AG09309 (cell line): Measurements from ENCODE around the gene NSG1.

Source experiments
- DNase-seq: peaks from one replicate; pipeline ENCODE4 v3.0.0-alpha.2; 2010; ENCODE audit warnings: low read depth
- H3K4me3 ChIP-seq: 2 replicates; pipeline ENCODE4 v1.5.1; 2011; ENCODE audit warnings: mild to moderate bottlenecking, low read depth, low read length, moderate library complexity; ENCODE audit not compliant: control insufficient read depth
- TF ChIP-seq, protein P1 (sequence below): IDR thresholded peaks from 2 replicates; pipeline ENCODE4 v1.5.1; 2011; ENCODE audit warnings: mild to moderate bottlenecking, low read depth, low read length, inconsistent platforms; ENCODE audit not compliant: insufficient read depth, control insufficient read depth; ENCODE audit errors: missing control alignments

Gene NSG1

DNA sequence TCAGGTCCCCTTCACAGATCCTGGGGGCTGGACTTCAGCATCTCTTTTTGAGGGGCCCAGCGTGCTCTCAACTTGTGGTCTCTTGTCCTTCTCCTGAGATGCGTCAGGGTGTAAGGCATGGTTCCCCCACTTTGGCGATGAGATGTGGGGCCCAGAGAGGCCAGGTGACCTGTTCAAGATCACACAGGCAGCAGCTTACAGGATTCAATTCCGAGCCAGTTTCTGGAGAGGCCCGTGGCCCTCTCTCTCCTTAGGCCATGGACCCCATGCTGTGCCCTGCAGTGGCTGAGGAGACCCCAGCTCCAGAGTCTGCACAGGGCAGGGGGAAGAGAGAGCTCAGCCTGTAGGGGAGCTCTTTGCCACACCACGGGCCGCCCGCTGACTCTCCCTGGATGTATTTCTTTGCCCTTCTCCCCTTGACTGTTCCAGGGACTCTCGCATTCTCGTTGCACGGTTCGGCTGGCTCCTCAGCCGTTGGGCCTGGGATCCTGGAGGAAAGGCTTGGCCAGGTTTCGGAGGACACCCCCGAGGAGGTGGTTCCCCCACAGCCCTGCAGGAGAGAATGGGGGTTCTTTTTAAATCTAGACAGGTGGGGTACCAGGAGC lies 18.6 kb downstream of the NSG1 start:
- TF ChIP-seq, protein P1, sequence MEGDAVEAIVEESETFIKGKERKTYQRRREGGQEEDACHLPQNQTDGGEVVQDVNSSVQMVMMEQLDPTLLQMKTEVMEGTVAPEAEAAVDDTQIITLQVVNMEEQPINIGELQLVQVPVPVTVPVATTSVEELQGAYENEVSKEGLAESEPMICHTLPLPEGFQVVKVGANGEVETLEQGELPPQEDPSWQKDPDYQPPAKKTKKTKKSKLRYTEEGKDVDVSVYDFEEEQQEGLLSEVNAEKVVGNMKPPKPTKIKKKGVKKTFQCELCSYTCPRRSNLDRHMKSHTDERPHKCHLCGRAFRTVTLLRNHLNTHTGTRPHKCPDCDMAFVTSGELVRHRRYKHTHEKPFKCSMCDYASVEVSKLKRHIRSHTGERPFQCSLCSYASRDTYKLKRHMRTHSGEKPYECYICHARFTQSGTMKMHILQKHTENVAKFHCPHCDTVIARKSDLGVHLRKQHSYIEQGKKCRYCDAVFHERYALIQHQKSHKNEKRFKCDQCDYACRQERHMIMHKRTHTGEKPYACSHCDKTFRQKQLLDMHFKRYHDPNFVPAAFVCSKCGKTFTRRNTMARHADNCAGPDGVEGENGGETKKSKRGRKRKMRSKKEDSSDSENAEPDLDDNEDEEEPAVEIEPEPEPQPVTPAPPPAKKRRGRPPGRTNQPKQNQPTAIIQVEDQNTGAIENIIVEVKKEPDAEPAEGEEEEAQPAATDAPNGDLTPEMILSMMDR: no peak
- H3K4me3 ChIP-seq: no peak overlapping the region
- no peak for DNase-seq

DNA sequence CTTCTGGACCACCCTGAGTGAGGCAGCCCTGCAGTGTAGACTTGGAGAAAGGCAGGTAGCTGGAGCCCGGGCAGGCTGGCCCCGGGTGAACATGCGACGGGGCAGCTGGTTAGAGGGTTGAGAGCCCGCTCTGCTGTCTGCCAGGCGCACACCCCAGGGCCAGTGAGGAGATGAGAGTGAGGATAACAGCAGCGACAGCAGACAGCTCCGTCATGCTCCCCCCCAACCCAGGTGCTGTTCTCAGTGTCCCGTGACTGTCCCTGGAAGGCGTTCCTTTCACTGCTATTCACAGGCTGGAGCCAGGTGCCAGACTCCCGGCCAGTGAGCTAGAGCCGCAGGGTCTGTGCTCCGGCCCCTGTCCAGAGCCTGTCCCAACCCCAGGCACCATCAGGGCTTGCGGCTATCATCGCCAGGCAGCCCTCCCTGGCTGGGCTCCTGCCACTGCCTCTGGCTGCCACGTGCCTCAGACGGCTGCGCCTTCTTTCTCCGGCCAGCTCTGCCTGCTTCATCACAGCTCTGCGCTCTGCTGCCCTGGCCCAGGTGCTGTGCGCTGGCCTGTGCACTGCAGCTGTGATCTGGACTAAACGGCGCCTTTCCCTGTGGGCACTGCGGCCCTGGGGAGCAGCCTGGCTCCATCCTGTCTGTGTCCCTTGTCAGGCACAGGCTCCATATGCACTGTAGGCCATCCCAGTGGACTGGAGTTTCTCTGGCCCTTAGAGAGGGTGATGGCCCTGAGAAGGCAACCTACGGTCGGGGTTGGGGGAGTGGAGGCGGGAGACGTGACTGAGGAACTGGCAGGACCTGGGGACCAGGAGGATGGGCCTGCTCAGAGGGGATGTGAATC lies 19.8 kb downstream of the NSG1 start:
- no peak overlapping the region for H3K4me3 ChIP-seq
- TF ChIP-seq, protein P1: no peak
- DNase-seq: no peak

DNA sequence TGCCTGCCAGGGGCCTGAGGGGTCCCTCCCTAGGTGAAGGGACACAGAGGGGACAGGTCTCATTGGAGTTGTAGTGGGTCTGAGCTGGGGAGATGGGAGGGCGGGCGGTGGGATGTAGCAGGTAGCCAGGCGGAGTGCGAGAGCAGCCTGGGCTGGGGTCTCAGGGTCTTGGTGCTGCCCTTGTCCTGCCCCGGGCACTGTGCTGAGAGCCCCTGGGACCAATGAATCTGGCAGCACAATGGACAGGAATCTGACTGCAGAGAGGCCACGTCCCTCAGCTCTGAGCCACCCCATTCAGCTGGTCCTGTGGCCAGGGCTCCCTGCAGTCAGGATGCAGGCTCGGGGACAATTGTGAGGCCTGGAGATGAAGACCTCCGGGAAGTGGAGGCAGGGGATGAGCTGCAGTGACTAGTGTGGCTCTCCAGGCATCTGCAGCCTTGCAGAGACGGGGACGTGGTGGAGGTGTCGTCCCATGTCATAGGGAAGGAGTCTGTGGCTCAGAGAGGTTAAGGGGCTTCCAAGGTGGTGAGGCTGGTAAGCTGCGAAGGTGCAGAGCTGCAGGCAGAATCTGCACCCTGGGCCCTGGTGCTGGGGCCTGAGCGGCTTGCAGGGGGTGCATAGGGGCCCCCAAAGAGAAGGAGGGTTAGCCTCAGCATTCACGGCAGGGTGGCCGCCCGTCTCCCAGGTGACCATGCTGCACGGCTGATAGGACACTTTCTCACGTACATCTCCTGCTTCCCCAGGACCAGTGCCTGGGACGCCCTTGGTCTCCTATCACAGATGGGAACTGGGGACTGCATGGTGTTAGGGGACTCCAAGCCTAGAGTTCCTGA lies 20.6 kb downstream of the NSG1 start:
- TF ChIP-seq, protein P1: no peak
- no peak overlapping the region for H3K4me3 ChIP-seq
- no peak for DNase-seq

DNA sequence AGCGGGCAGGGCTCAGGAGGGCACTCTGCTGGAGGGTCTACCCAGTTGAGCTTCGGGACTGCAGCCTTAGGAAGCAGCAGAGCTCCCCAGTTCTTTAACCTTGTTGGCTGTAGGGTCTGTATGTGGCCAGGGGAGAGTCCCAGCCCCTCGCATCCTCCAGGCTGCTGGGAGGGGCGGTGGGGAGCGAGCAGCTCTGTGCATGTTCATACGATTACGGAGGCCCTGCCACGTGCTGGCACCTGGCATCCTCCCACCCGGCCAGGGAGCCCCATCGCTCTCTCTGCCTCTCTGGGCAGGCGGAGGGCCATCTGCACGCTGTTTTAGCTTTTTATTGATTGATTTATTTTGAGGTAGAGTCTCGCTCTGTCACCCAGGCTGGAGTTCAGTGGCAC lies 21.2 kb downstream of the NSG1 start:
- TF ChIP-seq, protein P1: no peak
- no peak for DNase-seq

DNA sequence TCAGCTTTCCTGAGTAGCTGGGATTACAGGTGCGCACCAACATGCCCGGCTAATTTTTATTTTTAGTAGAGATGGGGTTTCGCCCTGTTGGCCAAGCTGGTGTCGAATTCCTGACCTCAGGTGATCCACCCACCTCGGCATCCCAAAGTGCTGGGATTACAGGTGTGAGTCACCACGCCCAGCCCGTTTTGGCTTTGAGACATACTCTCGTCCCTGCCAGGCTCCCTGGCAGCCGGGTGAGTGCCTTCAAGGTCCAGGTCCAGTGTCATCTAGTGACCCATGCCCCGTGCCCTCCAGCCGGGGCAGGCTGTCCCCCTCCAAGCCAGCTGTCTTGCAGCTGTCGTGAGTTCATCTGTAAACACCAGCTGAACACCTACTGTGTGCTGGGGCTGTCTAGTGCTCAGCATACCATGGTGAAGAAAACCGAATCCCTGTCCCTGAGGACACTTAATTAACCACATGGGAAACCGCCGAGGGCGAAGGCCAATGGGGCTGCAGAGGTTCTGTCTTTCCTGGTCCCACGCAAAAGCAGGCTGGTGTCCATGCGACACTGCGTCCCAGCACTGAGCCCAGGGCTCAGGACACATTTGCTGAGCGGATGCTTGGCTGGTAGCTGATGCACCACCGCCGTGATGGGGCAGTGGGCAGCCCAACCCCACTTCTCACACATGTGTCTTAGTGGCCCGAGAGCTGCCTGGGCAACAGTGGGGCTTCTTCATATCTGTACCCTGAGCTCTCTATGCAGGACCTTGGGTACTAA lies 21.9 kb downstream of the NSG1 start:
- DNase-seq: no peak
- TF ChIP-seq, protein P1: no peak
- H3K4me3 ChIP-seq: no peak overlapping the region

More for the DNA sequence above, 21.2 kb downstream of the NSG1 start:
- H3K4me3 ChIP-seq: no peak overlapping the region
